Kidney glomerular epithelial cell (primary cell): ENCODE data around the gene KCNC3.
A peak's percentile ranks its signal among the peaks of the same experiment; 100 is the strongest.

Experiments
- DNase-seq: peaks from one replicate; lab custom pipeline; 2025; lab: John Stamatoyannopoulos, UW

Gene KCNC3

GRCh38 chr19:50329146-50329925, at the start of gene KCNC3:
KCNC3 (minus strand) TSS chr19:50329377; CDS start chr19:50329082, 295 bp downstream.
- DNase-seq = peak; percentile 98

- no peak for DNase-seq
Observed at GRCh38 chr19:50378863-50379236, 49.7 kb upstream of the KCNC3 start.

GRCh38 chr19:50378169-50378862, 49.1 kb upstream of the KCNC3 start:
- DNase-seq = no peak

- no peak for DNase-seq
Observed at GRCh38 chr19:50377517-50377916, 48.3 kb upstream of the KCNC3 start.

- no peak for DNase-seq
Observed at GRCh38 chr19:50377051-50377461, 47.9 kb upstream of the KCNC3 start.

GRCh38 chr19:50376166-50377050, 47.2 kb upstream of the KCNC3 start, which contains the start of gene NR1H2:
NR1H2 (plus strand) TSS chr19:50376457; CDS start chr19:50377606, 1,149 bp downstream.
- peak; percentile 86 for DNase-seq

- DNase-seq = no peak
Observed at GRCh38 chr19:50371914-50372475, 42.8 kb upstream of the KCNC3 start.

- DNase-seq = peak; percentile 82
Observed at GRCh38 chr19:50368649-50369570, 39.7 kb upstream of the KCNC3 start.

- no peak for DNase-seq
Observed at GRCh38 chr19:50365434-50366306, 36.5 kb upstream of the KCNC3 start, which contains the start of gene NAPSA. NAPSA (minus strand) TSS chr19:50365639; CDS start chr19:50365621, 18 bp downstream.

GRCh38 chr19:50362656-50363424, 33.7 kb upstream of the KCNC3 start:
- no peak for DNase-seq

GRCh38 chr19:50362030-50362412, 32.8 kb upstream of the KCNC3 start:
- no peak for DNase-seq

- no peak for DNase-seq
Observed at GRCh38 chr19:50361290-50362029, 32.3 kb upstream of the KCNC3 start.

- no peak for DNase-seq
Observed at GRCh38 chr19:50359328-50359818, 30.2 kb upstream of the KCNC3 start.

GRCh38 chr19:50358483-50359327, 29.5 kb upstream of the KCNC3 start:
- no peak for DNase-seq

GRCh38 chr19:50357178-50358100, 28.3 kb upstream of the KCNC3 start:
- DNase-seq = peak; percentile 42

- no peak for DNase-seq
Observed at GRCh38 chr19:50356691-50357177, 27.6 kb upstream of the KCNC3 start.
